Measurements from ENCODE around the gene MIGA2.

The MIGA2 gene

GRCh38 chr9:129094387-129095169 is 58.2 kb downstream of the MIGA2 start:
- H4K8ac ChIP-seq (ENCODE audit: low read length), result no peak overlapping the region
- H2AK5ac ChIP-seq (ENCODE audit: low read length, severe bottlenecking), result no peak overlapping the region
- no peak overlapping the region for H2BK15ac ChIP-seq (ENCODE audit: low read depth, poor library complexity, severe bottlenecking)
- no peak overlapping the region for H4K91ac ChIP-seq (ENCODE audit: low read length)
- H2BK12ac ChIP-seq (ENCODE audit: low read length in 2 of 2), result no peak overlapping the region
- no peaks in the 10 kb centered on the region for H3K9me3 ChIP-seq (ENCODE audit: control insufficient read depth, low read length)
- H3K9ac ChIP-seq (ENCODE audit: low read length), result no peak overlapping the region
- peaks cover 45 to 50% of the 10 kb centered on the region in 2 experiments for H3K36me3 ChIP-seq (ENCODE audit: control insufficient read depth in 1 of 2, insufficient read depth in 2 of 2, low read depth in 1 of 2, low read length in 2 of 2)
- no peak overlapping the region for H3K4me2 ChIP-seq (ENCODE audit: low read length, poor library complexity, severe bottlenecking)
- 94% methylated on average over 13 of the region's 13 CpGs for WGBS
- no peaks in the 10 kb centered on the region for H3K27me3 ChIP-seq (ENCODE audit: control insufficient read depth in 1 of 2, insufficient read depth in 1 of 2, low read length in 2 of 2)
- H3K23ac ChIP-seq (ENCODE audit: low read length in 2 of 2), result no peak overlapping the region
- no peak for DNase-seq
- H3K14ac ChIP-seq (ENCODE audit: low read length in 2 of 2), result no peak overlapping the region
- H3K4ac ChIP-seq (ENCODE audit: low read depth in 1 of 2, low read length in 2 of 2), result no peak overlapping the region
- H3K79me1 ChIP-seq (replicated peaks; ENCODE audit: low read length, poor library complexity, severe bottlenecking), result no peaks in the 10 kb centered on the region
- no peak overlapping the region for H2AFZ ChIP-seq (ENCODE audit: low read depth, low read length)
- no peak overlapping the region for H3K27ac ChIP-seq (ENCODE audit: low read length, poor library complexity, severe bottlenecking)
- no peak overlapping the region for H3K4me3 ChIP-seq (ENCODE audit: insufficient read depth in 1 of 2, low read depth in 1 of 2, low read length in 2 of 2)
- no peak overlapping the region for H2BK5ac ChIP-seq (ENCODE audit: low read depth, low read length, poor library complexity, severe bottlenecking)
- H3K4me1 ChIP-seq (ENCODE audit: control insufficient read depth, insufficient read depth, low read depth, low read length), result peaks cover 6% of the 10 kb centered on the region
- no peak overlapping the region for H2BK120ac ChIP-seq (ENCODE audit: low read depth, low read length)
- H3K18ac ChIP-seq (ENCODE audit: low read depth in 1 of 2, low read length in 2 of 2), result no peak overlapping the region

GRCh38 chr9:129095170-129095667 is 58.8 kb downstream of the MIGA2 start:
- H3K23ac ChIP-seq (ENCODE audit: low read length in 2 of 2), result no peak overlapping the region
- H3K27me3 ChIP-seq (ENCODE audit: control insufficient read depth in 1 of 2, insufficient read depth in 1 of 2, low read length in 2 of 2), result no peaks in the 10 kb centered on the region
- H4K8ac ChIP-seq (ENCODE audit: low read length), result no peak overlapping the region
- no peak for DNase-seq
- no peak overlapping the region for H3K4me2 ChIP-seq (ENCODE audit: low read length, poor library complexity, severe bottlenecking)
- no peaks in the 10 kb centered on the region for H3K9me3 ChIP-seq (ENCODE audit: control insufficient read depth, low read length)
- peaks cover 6% of the 10 kb centered on the region for H3K4me1 ChIP-seq (ENCODE audit: control insufficient read depth, insufficient read depth, low read depth, low read length)
- H3K79me1 ChIP-seq (replicated peaks; ENCODE audit: low read length, poor library complexity, severe bottlenecking), result no peaks in the 10 kb centered on the region
- H4K91ac ChIP-seq (ENCODE audit: low read length), result no peak overlapping the region
- no peak overlapping the region for H3K14ac ChIP-seq (ENCODE audit: low read length in 2 of 2)
- 96% methylated on average over 21 of the region's 21 CpGs for WGBS
- H2BK5ac ChIP-seq (ENCODE audit: low read depth, low read length, poor library complexity, severe bottlenecking), result no peak overlapping the region
- no peak overlapping the region for H2AFZ ChIP-seq (ENCODE audit: low read depth, low read length)
- H3K9ac ChIP-seq (ENCODE audit: low read length), result no peak overlapping the region
- no peak overlapping the region for H3K4ac ChIP-seq (ENCODE audit: low read depth in 1 of 2, low read length in 2 of 2)
- no peak overlapping the region for H3K18ac ChIP-seq (ENCODE audit: low read depth in 1 of 2, low read length in 2 of 2)
- H3K36me3 ChIP-seq (ENCODE audit: control insufficient read depth in 1 of 2, insufficient read depth in 2 of 2, low read depth in 1 of 2, low read length in 2 of 2), result peaks cover 41 to 51% of the 10 kb centered on the region in 2 experiments
- H3K4me3 ChIP-seq (ENCODE audit: insufficient read depth in 1 of 2, low read depth in 1 of 2, low read length in 2 of 2), result no peak overlapping the region
- no peak overlapping the region for H2BK120ac ChIP-seq (ENCODE audit: low read depth, low read length)
- H2BK15ac ChIP-seq (ENCODE audit: low read depth, poor library complexity, severe bottlenecking), result no peak overlapping the region
- no peak overlapping the region for H3K27ac ChIP-seq (ENCODE audit: low read length, poor library complexity, severe bottlenecking)
- no peak overlapping the region for H2BK12ac ChIP-seq (ENCODE audit: low read length in 2 of 2)
- H2AK5ac ChIP-seq (ENCODE audit: low read length, severe bottlenecking), result no peak overlapping the region

GRCh38 chr9:129095908-129096307 is 59.5 kb downstream of the MIGA2 start:
- Histone ChIP-seq H2AFZ (ENCODE audit: low read depth, low read length) (no peak overlapping the region), H2BK120ac (ENCODE audit: low read depth, low read length) (no peak overlapping the region), H2AK5ac (ENCODE audit: low read length, severe bottlenecking) (no peak overlapping the region), H2BK15ac (ENCODE audit: low read depth, poor library complexity, severe bottlenecking) (no peak overlapping the region), H3K4ac (ENCODE audit: low read depth in 1 of 2, low read length in 2 of 2) (no peak overlapping the region), H3K14ac (ENCODE audit: low read length in 2 of 2) (no peak overlapping the region), H3K18ac (ENCODE audit: low read depth in 1 of 2, low read length in 2 of 2) (no peak overlapping the region), H3K23ac (ENCODE audit: low read length in 2 of 2) (no peak overlapping the region), H3K9me3 (ENCODE audit: control insufficient read depth, low read length) (no peaks in the 10 kb centered on the region), H4K8ac (ENCODE audit: low read length) (no peak overlapping the region), H4K91ac (ENCODE audit: low read length) (no peak overlapping the region), H3K36me3 (ENCODE audit: control insufficient read depth in 1 of 2, insufficient read depth in 2 of 2, low read depth in 1 of 2, low read length in 2 of 2) (peaks cover 40 to 57% of the 10 kb centered on the region in 2 experiments), H3K27ac (ENCODE audit: low read length, poor library complexity, severe bottlenecking) (no peak overlapping the region), H3K9ac (ENCODE audit: low read length) (no peak overlapping the region), H2BK5ac (ENCODE audit: low read depth, low read length, poor library complexity, severe bottlenecking) (no peak overlapping the region), H3K27me3 (ENCODE audit: control insufficient read depth in 1 of 2, insufficient read depth in 1 of 2, low read length in 2 of 2) (no peaks in the 10 kb centered on the region), H2BK12ac (ENCODE audit: low read length in 2 of 2) (no peak overlapping the region), H3K79me1 (replicated peaks; ENCODE audit: low read length, poor library complexity, severe bottlenecking) (no peaks in the 10 kb centered on the region), H3K4me2 (ENCODE audit: low read length, poor library complexity, severe bottlenecking) (no peak overlapping the region), H3K4me1 (ENCODE audit: control insufficient read depth, insufficient read depth, low read depth, low read length) (peaks cover 6% of the 10 kb centered on the region), H3K4me3 (ENCODE audit: insufficient read depth in 1 of 2, low read depth in 1 of 2, low read length in 2 of 2) (no peak overlapping the region)
- DNase-seq, result no peak
- 94% methylated on average over 12 of the region's 12 CpGs for WGBS

GRCh38 chr9:129097671-129098306 is 61.4 kb downstream of the MIGA2 start:
- H3K4me2 ChIP-seq (ENCODE audit: low read length, poor library complexity, severe bottlenecking), result no peak overlapping the region
- no peak overlapping the region for H2BK120ac ChIP-seq (ENCODE audit: low read depth, low read length)
- no peak overlapping the region for H3K23ac ChIP-seq (ENCODE audit: low read length in 2 of 2)
- H3K14ac ChIP-seq (ENCODE audit: low read length in 2 of 2), result no peak overlapping the region
- no peak overlapping the region for H3K4ac ChIP-seq (ENCODE audit: low read depth in 1 of 2, low read length in 2 of 2)
- H3K4me3 ChIP-seq (ENCODE audit: insufficient read depth in 1 of 2, low read depth in 1 of 2, low read length in 2 of 2), result no peak overlapping the region
- peaks cover 50 to 74% of the 10 kb centered on the region in 2 experiments for H3K36me3 ChIP-seq (ENCODE audit: control insufficient read depth in 1 of 2, insufficient read depth in 2 of 2, low read depth in 1 of 2, low read length in 2 of 2)
- no peak overlapping the region for H3K18ac ChIP-seq (ENCODE audit: low read depth in 1 of 2, low read length in 2 of 2)
- no peak overlapping the region for H3K27ac ChIP-seq (ENCODE audit: low read length, poor library complexity, severe bottlenecking)
- H3K4me1 ChIP-seq (ENCODE audit: control insufficient read depth, insufficient read depth, low read depth, low read length), result peaks cover 6% of the 10 kb centered on the region
- no peaks in the 10 kb centered on the region for H3K9me3 ChIP-seq (ENCODE audit: control insufficient read depth, low read length)
- WGBS, result 91% methylated on average over 16 of the region's 16 CpGs
- DNase-seq, result no peak
- H2BK5ac ChIP-seq (ENCODE audit: low read depth, low read length, poor library complexity, severe bottlenecking), result no peak overlapping the region
- no peak overlapping the region for H4K91ac ChIP-seq (ENCODE audit: low read length)
- H4K8ac ChIP-seq (ENCODE audit: low read length), result no peak overlapping the region
- no peaks in the 10 kb centered on the region for H3K79me1 ChIP-seq (replicated peaks; ENCODE audit: low read length, poor library complexity, severe bottlenecking)
- no peak overlapping the region for H2AFZ ChIP-seq (ENCODE audit: low read depth, low read length)
- no peak overlapping the region for H2AK5ac ChIP-seq (ENCODE audit: low read length, severe bottlenecking)
- H2BK12ac ChIP-seq (ENCODE audit: low read length in 2 of 2), result no peak overlapping the region
- no peak overlapping the region for H2BK15ac ChIP-seq (ENCODE audit: low read depth, poor library complexity, severe bottlenecking)
- H3K27me3 ChIP-seq (ENCODE audit: control insufficient read depth in 1 of 2, insufficient read depth in 1 of 2, low read length in 2 of 2), result no peaks in the 10 kb centered on the region
- no peak overlapping the region for H3K9ac ChIP-seq (ENCODE audit: low read length)

Measured in mesenchymal stem cell (in vitro differentiated cells and primary cell).